Measurements from ENCODE around the gene CASP8AP2. TPM values are rescaled to one million over a fixed set of nuclear protein-coding genes. Genes with fewer than 3 reads are reported as not detected.

The CASP8AP2 gene
- total and polyA plus RNA-seq, 2 experiments from 2014 or later: 31.3 to 75.5 TPM

- TF ChIP-seq ZNF462 (CRISPR knock-in tag; IDR thresholded peaks at IDR 0.05) (no peak), CREB1 (CRISPR knock-in tag; IDR thresholded peaks at IDR 0.05; ENCODE audit: low read depth) (no peak), EZH2 (IDR thresholded peaks at IDR 0.05; ENCODE audit: low read depth, unreplicated experiment) (no peak)
These were observed 7.1 kb downstream of the CASP8AP2 start (continued) for GRCh38 chr6:89836639-89837222.

- Histone ChIP-seq H3K27me3 (ENCODE audit: insufficient read depth) (no peaks in the 10 kb centered on the region), H3K4me2 (no peak overlapping the region), H3K79me2 (replicated peaks; ENCODE audit: insufficient read depth) (peaks cover 98% of the 10 kb centered on the region), H4K20me1 (replicated peaks; ENCODE audit: insufficient read depth) (peaks cover 50% of the 10 kb centered on the region), H3F3A (replicated peaks; ENCODE audit: low read depth) (no peaks in the 10 kb centered on the region), H3K4me3 (no peak overlapping the region), H3K27ac (ENCODE audit: low read depth) (peak overlapping the region; percentile 39; the same call in 1 of the 2 replicates), H2AFZ (no peak overlapping the region), H3K4me1 (ENCODE audit: insufficient read depth) (no peaks in the 10 kb centered on the region), H3K36me3 (ENCODE audit: insufficient read depth) (peaks cover 4% of the 10 kb centered on the region), H3K9me2 (ENCODE audit: insufficient read depth) (no peaks in the 10 kb centered on the region)
- H3K4me1 Mint-ChIP-seq: peaks cover 4% of the 10 kb centered on the region; the same call in 2 of the 3 replicates
- no peaks in the 10 kb centered on the region for H3K9me3 Mint-ChIP-seq
- ATAC-seq (no peak), DNase-seq (ENCODE audit: low spot score) (no peak)
- peaks cover 4% of the 10 kb centered on the region for H3K27me3 Mint-ChIP-seq (ENCODE audit: insufficient read depth, low read depth, poor library complexity)
- H3K27ac Mint-ChIP-seq: no peak overlapping the region
- H3K36me3 Mint-ChIP-seq (ENCODE audit: low read depth): peaks cover 33% of the 10 kb centered on the region
- H3K4me3 Mint-ChIP-seq: no peak overlapping the region
- TF ChIP-seq JUNB (IDR thresholded peaks at IDR 0.05; ENCODE audit: unreplicated experiment) (no peak), POLR2AphosphoS5 (IDR thresholded peaks at IDR 0.05; ENCODE audit: low read depth) (no peak), ZNF331 (CRISPR knock-in tag; IDR thresholded peaks at IDR 0.05; ENCODE audit: low read depth) (no peak), CTCF (conservative IDR thresholded peaks at IDR 0.05; ENCODE audit: low read depth in 2 of 2) (no peak), ETS1 (IDR thresholded peaks at IDR 0.05) (no peak), STAT1 (IDR thresholded peaks at IDR 0.05; ENCODE audit: unreplicated experiment) (no peak), CREB1 (CRISPR knock-in tag; IDR thresholded peaks at IDR 0.05; ENCODE audit: low read depth) (no peak), NANOG (IDR thresholded peaks at IDR 0.05; ENCODE audit: borderline replicate concordance) (no peak)
These were observed 10.9 kb downstream of the CASP8AP2 start for GRCh38 chr6:89840538-89840937.
